ENCODE data around the gene GALT.
A peak's percentile ranks its signal among the peaks of the same experiment; 100 is the strongest.

The GALT gene

DNA sequence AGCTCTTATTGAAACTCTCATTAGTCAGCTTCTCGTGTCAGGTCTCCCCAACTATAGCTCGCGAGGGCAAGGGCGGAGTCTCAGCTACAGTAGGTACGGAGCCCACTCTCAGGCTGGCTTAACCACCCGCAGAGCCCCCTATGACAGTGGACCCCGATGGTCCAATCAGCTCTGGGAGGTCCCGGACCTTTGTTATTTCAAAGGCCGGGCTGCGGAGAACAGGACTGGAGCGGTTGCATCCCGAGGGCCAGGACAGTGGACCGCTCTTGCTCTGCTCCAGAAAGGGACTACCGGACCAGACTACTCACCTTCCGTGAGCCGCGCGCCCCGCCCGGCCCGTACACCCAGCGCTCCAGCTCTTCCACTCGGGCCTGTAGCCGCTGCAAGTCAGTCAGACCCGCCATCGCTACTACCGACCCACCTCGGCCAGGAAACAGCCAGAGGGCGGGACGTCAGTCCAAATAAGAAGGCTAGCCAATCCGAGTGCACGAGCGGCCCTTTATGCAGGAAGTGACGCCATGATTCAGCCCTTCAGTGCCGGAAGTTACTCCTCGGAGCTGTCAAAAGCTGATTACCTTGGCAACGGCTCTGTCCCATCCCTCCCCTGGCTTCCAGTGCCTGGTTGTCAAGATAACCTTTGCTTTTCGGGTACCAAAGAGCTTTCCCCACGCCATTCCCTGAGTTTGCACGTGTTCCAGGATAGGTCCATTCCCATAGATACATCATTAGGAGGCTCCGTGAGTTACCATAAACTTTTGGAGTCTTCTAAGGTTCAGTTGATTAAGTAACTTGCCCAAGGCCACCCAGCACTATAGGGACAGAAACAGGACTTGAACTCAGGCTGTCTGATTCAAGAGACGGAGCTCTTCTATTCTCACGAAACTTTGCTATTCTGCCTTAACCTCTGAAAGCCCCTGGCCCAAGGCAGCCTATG is 26.1 kb upstream of the GALT start, which contains the start of gene DCTN3:
Gene DCTN3, minus strand, starts transcription at position 435 of the 934 bp plus-strand sequence. Its CDS starts 31 bp downstream, at position 404.
- peak within 1 kb of the TSS; percentile 69 for H3K27ac Mint-ChIP-seq
- peaks cover 26% of the 10 kb centered on the region for H3K36me3 Mint-ChIP-seq (ENCODE audit: low read depth)
- H3K9me3 Mint-ChIP-seq: no peaks in the 10 kb centered on the region
- peaks cover 21% of the 10 kb centered on the region for H3K4me1 Mint-ChIP-seq (ENCODE audit: low read depth)
- peaks cover 31% of the 10 kb centered on the region for H3K27me3 Mint-ChIP-seq (ENCODE audit: low read depth)
- peak within 1 kb of the TSS; percentile 91 for H3K4me3 Mint-ChIP-seq

DNA sequence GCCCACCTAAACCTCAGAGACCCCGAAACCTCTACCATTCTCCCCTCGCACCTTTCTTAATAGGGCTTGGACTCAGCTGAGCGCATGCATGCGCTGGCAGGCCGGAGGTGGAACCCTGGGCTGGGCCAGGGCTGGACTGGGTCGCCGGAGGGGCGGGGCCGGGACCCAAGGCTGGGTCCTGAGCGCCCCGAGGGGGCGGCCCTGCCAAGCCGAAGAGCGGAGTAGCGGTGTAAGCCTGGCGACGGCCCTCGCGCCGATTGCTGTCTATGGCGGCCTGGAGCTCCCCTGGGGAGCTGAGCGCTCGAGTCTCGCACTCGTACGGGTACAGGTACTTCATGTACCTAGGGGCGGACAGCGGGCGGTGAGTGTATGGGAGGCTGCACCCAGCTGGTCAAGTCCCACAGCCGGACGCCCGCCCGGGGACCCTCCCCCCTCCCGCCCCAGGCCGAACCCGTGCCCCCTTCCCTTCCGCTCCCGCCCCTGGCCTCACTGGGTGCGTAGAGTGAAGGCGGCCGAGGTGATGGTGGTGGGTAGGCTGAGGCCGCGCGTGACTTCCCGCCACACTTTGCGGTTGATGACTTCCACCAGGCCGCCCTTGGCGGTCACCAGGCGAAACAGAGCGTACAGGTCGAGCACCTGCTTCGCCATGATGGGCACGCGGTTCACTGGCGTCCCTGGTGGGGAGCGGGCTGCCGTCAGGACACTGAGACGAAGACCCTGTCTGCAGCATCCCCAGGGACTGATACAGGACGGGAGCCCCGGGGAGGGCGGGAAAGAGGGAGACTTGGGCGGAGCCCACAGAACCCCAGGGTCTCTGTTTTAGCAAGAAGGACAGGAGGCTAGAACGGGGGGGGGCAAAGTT is 22.9 kb upstream of the GALT start:
- H3K4me3 Mint-ChIP-seq: no peak overlapping the region
- H3K4me1 Mint-ChIP-seq (ENCODE audit: low read depth): peaks cover 27% of the 10 kb centered on the region
- H3K27ac Mint-ChIP-seq: no peak overlapping the region
- peaks cover 62% of the 10 kb centered on the region for H3K27me3 Mint-ChIP-seq (ENCODE audit: low read depth)
- peaks cover 9% of the 10 kb centered on the region for H3K36me3 Mint-ChIP-seq (ENCODE audit: low read depth)
- no peaks in the 10 kb centered on the region for H3K9me3 Mint-ChIP-seq

DNA sequence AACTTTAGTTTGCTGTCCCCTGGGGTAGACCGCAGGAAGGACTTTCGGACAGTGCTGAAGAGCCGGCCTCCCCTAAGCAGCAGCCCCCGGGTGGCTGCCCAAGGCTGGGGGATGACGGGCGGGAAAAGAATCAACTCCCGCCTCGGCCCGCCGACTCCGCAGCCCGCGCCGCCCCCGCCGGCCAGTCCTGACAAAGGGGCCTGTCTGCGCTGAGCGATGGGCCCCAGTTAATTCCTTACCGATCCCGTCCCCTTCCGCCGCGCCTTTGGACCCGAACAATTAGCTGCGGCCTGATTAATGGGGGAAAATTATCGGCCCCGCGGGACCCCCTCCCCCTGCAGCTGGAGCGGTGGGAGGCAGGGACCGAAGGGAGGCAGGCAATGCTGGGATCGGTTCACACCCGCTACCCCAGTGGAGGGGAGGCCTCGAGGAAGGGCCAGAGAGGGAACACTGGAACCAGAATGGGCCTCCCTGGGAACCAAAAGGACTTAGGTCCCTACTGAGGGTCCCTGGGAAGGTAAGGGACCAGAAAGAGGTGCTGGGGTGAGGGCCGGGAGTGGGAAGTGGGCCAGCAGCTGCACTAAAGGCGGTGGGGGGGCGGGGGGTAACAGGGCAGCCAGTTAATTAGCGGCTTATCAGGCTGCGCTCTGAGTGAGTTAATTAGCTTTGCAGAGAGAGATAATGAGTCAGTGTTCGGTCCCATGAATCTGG is 21.8 kb upstream of the GALT start:
- peaks cover 9% of the 10 kb centered on the region for H3K36me3 Mint-ChIP-seq (ENCODE audit: low read depth)
- H3K4me1 Mint-ChIP-seq (ENCODE audit: low read depth): peaks cover 24% of the 10 kb centered on the region
- no peak overlapping the region for H3K4me3 Mint-ChIP-seq
- H3K27me3 Mint-ChIP-seq (ENCODE audit: low read depth): peaks cover 70% of the 10 kb centered on the region
- H3K27ac Mint-ChIP-seq: no peak overlapping the region
- H3K9me3 Mint-ChIP-seq: no peaks in the 10 kb centered on the region

DNA sequence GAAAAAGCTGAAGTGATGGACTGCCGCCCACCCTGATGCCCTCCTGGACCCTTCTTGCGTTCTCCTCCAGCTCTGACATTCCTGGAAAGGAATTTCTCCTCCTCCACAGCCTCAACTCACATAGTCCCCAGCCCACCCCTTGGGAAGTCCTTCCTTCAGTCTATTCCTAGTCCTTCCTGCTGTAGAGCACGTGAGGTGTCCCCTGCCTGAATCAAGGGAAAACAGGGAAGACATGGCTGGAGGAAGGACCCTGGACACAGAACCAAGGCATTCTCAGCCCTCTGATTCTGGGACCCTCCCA is 21.3 kb upstream of the GALT start:
- Mint-ChIP-seq H3K27ac (no peak overlapping the region), H3K9me3 (no peaks in the 10 kb centered on the region), H3K36me3 (ENCODE audit: low read depth) (peaks cover 9% of the 10 kb centered on the region), H3K27me3 (ENCODE audit: low read depth) (peaks cover 75% of the 10 kb centered on the region), H3K4me1 (ENCODE audit: low read depth) (peaks cover 21% of the 10 kb centered on the region), H3K4me3 (no peak overlapping the region)

DNA sequence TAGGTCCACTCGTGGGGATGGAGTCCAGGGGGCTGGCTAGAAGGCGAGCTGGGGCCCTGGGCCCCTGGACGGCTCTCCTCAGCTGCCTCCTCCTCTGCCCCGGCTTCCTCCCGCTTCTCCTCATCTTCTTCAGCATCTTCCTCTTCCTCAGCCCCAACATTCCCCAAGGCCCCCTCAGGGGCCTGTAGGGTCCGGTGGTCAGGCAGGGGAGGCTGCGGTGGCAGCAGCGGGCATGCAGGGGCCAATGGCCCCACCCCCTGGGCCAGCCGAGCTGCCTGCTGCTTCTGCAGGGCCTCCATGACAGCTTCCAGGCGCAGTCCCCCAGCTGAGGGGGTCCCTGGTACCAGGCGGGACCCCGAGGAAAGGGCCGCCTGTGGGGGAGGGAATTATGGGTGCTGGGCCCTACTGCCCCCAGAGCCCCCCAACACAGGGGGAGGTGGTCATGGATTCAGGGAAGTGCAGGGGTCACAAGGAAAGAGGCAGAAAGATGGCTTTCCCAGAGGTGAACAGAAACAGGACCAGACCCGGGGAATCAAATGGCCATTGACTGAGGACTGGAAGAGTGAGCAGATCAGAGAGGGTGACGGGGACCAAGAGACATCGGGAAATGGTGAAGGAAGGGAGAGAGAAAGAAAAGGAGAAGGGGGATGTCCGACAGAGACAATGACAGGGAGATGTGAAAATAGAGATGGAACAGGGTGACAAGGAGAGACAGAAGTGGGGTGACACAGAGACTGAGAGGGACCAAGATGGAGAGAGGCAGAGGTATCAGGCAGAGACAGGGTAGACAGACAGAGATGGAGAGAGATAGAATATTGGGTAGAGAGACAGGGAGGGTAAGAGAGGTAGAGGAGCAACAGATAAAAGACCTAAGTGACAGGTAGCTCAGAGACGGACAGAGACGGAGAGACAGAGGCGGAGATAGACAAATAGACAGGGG is 18.5 kb upstream of the GALT start:
- peaks cover 75% of the 10 kb centered on the region for H3K27me3 Mint-ChIP-seq (ENCODE audit: low read depth)
- H3K27ac Mint-ChIP-seq: no peak overlapping the region
- peaks cover 6% of the 10 kb centered on the region for H3K36me3 Mint-ChIP-seq (ENCODE audit: low read depth)
- no peaks in the 10 kb centered on the region for H3K9me3 Mint-ChIP-seq
- peaks cover 16% of the 10 kb centered on the region for H3K4me1 Mint-ChIP-seq (ENCODE audit: low read depth)
- peak overlapping the region; percentile 79 for H3K4me3 Mint-ChIP-seq

DNA sequence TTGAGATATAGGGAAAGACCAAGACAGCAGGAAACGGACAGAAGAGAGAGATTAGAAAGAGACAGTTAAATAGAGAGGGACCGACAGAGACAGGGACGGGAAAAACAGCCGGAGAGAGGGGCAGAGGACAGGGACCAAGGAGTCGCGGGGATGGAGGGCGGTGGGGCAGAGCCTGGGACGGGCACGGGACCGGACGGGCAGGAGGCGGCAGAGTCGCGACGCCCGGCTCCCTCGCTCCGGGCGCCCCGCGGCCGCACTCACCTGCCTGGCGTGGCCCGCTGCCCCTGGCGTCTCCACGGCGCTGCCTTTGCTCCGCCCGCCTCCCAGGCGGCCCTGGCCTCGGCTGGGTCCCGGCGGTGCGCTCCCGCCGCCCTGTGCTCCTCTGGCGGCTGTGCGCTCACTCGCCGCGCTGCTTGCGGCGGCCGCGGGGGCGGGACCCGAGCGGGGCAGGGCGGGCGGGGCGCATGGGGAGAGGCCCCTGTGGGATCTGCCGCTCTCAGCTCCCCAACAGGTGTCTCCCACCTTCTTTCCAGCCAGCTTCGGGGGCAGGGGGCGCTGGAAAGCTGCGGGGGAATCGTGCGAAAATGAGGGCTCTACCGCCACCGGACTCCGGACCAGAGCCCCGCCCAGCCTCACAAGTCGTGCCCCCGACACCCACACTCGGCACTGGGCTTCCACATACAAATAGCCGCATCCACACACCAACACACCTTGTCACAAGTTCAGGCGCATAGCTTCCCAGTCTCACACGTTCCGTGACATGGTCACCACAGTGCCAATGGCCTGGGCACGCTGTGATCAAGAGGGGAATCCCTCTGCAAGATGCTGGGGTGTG is 17.6 kb upstream of the GALT start, which contains the start of gene ARID3C:
Gene ARID3C, minus strand, starts transcription at position 411 of the 835 bp plus-strand sequence. CDS start 1,052 bp downstream, outside the sequence.
- Mint-ChIP-seq H3K9me3 (no peaks in the 10 kb centered on the region), H3K4me1 (ENCODE audit: low read depth) (peaks cover 13% of the 10 kb centered on the region), H3K27me3 (ENCODE audit: low read depth) (peaks cover 69% of the 10 kb centered on the region), H3K36me3 (ENCODE audit: low read depth) (peaks cover 5% of the 10 kb centered on the region), H3K4me3 (peak within 1 kb of the TSS; percentile 79), H3K27ac (no peak within 1 kb of the TSS)

DNA sequence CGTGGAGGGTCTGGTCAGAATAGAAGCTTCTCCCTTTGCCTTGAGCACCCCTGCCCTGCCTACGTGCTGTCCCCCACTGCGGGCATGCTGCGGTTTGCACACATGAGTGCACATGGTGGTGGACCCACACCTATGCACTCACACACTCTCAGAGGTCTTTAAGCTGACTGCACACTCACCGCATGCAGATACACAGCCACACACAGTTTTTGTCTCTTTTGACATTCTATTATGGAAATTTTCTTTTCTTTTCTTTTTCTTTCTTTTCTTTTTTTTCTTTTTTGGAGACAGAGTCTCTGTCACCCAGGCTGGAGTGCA is 17.0 kb upstream of the GALT start:
- H3K4me3 Mint-ChIP-seq: peak overlapping the region; percentile 75
- no peak overlapping the region for H3K27ac Mint-ChIP-seq
- H3K27me3 Mint-ChIP-seq (ENCODE audit: low read depth): peaks cover 64% of the 10 kb centered on the region
- H3K4me1 Mint-ChIP-seq (ENCODE audit: low read depth): peaks cover 14% of the 10 kb centered on the region
- H3K36me3 Mint-ChIP-seq (ENCODE audit: low read depth): peaks cover 6% of the 10 kb centered on the region
- H3K9me3 Mint-ChIP-seq: no peaks in the 10 kb centered on the region

DNA sequence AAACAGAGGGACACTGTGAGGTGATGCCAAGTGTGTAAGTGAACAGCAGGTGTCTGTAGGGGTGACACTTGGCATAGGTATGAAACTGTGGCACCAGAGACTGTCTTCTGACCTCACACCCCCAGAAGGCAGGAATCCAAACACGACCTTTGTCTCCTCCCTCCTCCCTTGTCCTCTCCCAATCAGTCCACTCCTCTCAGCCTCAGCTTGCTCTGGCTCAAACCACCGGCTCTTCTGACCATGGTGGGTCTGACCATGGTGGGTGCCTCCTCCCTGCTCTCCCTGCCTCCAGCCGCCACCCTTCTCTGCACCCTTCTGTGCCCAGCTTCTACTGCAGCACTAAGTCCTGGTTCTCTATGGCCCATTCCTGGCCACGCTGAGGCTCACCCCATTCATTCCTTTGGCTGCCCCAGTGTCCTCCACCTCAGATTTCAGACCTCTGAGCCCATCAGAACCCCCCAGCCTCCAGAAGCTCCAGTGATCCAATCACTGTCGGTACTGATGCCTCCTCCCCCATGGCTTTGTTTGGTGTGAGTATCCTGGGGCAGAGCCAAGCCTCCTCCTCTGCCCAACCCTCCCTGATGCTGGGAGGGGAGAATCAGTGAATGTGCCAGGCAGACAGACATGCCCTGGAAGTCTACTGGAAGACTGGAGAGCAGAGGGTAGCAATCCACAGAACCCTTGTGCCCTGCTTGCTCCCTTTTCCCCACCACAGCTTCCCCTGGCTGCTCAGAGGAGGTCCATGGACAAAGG is 15.9 kb upstream of the GALT start:
- Mint-ChIP-seq H3K9me3 (no peaks in the 10 kb centered on the region), H3K27ac (no peak overlapping the region), H3K27me3 (ENCODE audit: low read depth) (peaks cover 56% of the 10 kb centered on the region), H3K4me1 (ENCODE audit: low read depth) (peaks cover 14% of the 10 kb centered on the region), H3K36me3 (ENCODE audit: low read depth) (peaks cover 10% of the 10 kb centered on the region), H3K4me3 (peak overlapping the region; percentile 10)

DNA sequence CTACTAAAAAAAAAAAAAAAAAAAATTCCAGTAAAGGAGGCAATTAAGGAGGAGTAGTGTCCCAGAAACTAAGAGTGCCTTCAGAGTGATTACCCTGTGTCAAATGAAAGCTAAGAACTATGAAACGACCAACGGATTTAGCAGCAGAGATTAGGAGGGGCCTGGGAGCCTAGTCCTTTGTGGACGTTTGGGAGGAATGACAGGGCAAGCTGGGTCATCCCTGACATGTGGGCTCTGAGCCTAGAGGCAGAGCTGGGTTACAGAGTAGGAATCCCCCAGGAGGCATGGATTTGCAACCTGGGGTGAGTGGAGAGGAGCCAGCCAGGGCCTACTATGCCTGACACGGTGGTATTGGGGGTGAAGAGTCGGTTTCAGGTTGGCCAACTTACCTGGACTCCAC is 13.3 kb upstream of the GALT start:
- H3K9me3 Mint-ChIP-seq: no peaks in the 10 kb centered on the region
- H3K4me3 Mint-ChIP-seq: no peak overlapping the region
- peaks cover 23% of the 10 kb centered on the region for H3K4me1 Mint-ChIP-seq (ENCODE audit: low read depth)
- no peak overlapping the region for H3K27ac Mint-ChIP-seq
- H3K36me3 Mint-ChIP-seq (ENCODE audit: low read depth): peaks cover 12% of the 10 kb centered on the region
- H3K27me3 Mint-ChIP-seq (ENCODE audit: low read depth): peaks cover 32% of the 10 kb centered on the region

DNA sequence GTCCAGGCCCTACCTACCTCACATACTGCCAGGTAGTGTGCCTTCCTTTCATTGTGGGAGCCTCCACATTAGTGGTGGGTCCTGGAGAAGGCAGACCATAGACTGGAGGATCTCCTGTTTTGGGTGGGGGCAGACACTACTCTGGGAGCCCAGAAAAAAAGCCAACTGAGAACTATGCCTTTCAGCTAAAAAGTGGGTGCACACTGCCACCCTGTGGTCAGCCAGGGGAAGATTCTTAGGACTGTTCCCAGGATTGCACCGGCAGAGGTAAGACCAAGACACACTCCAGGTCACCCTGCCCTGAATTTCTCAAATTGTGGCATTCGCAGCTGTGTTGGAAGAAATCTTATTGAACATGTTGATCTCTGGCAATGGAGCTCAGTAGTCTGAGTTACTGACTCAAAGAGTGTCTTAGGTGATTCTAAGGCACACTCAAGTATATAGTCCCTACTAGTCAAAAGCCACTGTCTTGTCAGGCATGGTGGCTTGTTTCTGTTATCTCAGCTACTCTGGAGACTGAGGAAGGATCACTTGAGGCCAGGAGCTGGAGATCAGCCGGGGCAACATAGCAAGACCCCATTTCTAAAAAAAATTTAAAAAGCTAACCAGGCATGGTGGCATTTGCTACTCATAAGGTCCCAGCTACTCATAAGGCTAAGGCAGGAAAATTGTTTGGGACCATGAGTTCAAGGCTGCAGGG is 12.5 kb upstream of the GALT start:
- H3K4me1 Mint-ChIP-seq (ENCODE audit: low read depth): peaks cover 26% of the 10 kb centered on the region
- H3K9me3 Mint-ChIP-seq: no peaks in the 10 kb centered on the region
- peaks cover 11% of the 10 kb centered on the region for H3K36me3 Mint-ChIP-seq (ENCODE audit: low read depth)
- peaks cover 26% of the 10 kb centered on the region for H3K27me3 Mint-ChIP-seq (ENCODE audit: low read depth)
- no peak overlapping the region for H3K4me3 Mint-ChIP-seq
- H3K27ac Mint-ChIP-seq: no peak overlapping the region

DNA sequence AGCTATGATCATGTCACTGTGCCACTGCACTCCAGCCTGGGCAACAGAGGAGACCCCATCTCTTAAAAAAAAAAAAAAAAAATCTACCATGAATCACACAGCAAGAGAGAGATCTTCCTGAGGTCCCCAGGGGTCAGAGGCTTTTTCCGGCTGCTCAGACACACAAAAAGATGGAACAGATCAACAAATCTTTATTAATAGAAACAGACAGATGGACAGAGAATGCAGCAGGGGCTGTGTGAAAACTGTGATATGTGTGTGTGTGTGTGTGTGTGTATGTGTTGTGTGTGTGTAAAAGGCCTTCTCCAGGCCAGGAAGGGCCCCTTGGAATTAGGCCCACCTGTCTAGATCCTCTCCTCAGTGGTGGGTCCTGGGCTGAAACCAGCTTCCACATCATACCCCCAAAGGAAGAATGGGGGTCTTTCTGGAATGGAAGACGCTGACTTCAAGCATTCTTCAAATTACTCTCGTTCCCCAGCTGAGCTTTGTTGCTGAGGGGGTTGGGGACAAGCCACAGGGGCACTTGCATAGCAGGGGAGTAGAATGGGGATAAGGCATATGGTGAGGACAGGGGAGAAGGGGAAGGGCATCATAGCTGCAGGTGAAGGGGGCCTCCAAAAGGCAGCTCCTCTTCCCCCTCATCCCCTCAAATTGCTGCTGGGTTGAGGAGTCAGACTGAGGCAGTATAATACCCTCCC is 11.8 kb upstream of the GALT start:
- peaks cover 19% of the 10 kb centered on the region for H3K27me3 Mint-ChIP-seq (ENCODE audit: low read depth)

More for the DNA sequence above, 11.8 kb upstream of the GALT start:
- peaks cover 23% of the 10 kb centered on the region for H3K4me1 Mint-ChIP-seq (ENCODE audit: low read depth)
- H3K4me3 Mint-ChIP-seq: no peak overlapping the region
- no peaks in the 10 kb centered on the region for H3K9me3 Mint-ChIP-seq
- H3K27ac Mint-ChIP-seq: no peak overlapping the region
- H3K36me3 Mint-ChIP-seq (ENCODE audit: low read depth): peaks cover 11% of the 10 kb centered on the region

All from T-helper 1 cell treated with Interleukin-12 subunit alpha and Interleukin-12 subunit beta and Interleukin-4 antibody, amounts not matched to agents 30 μg/mL and 1 μg/mL, for 36 hours (primary cell).